Calu3 (cell line): ENCODE results near the gene OVOL3. TPM values are rescaled to one million over a fixed set of nuclear protein-coding genes. Genes with fewer than 3 reads are reported as not detected.
A peak's percentile ranks its signal among the peaks of the same experiment; 100 is the strongest.

Experiments used
- BruUV-seq: library from RNA; stranded (reverse); fragments of 400-500 nt; replicated peaks from 2 replicates; lab custom pipeline; 2021; lab: Mats Ljungman, UMichigan
- CTCF ChIA-PET: fragments of 300-600 bp; sonication (Branson Sonifier 250); formaldehyde crosslinking; loops from one replicate; lab custom pipeline; 2022; ENCODE audit warnings: antibody characterized with exemption; lab: Charles Lee
- DNase-seq: peaks from one replicate; pipeline ENCODE4 v3.0.0; 2022
- H3K27ac Mint-ChIP-seq: one replicate; pipeline ENCODE4 v1.8.0; 2022; ENCODE audit warnings: mixed read lengths; ENCODE audit not compliant: unreplicated experiment
- H3K27me3 Mint-ChIP-seq: one replicate; pipeline ENCODE4 v1.8.0; 2022; ENCODE audit warnings: mixed read lengths; ENCODE audit not compliant: unreplicated experiment
- H3K36me3 Mint-ChIP-seq: one replicate; pipeline ENCODE4 v1.8.0; 2022; ENCODE audit warnings: mild to moderate bottlenecking, moderate library complexity, mixed read lengths; ENCODE audit not compliant: insufficient read depth, unreplicated experiment
- H3K4me1 Mint-ChIP-seq: one replicate; pipeline ENCODE4 v1.8.0; 2022; ENCODE audit warnings: mild to moderate bottlenecking, low read depth, mixed read lengths; ENCODE audit not compliant: unreplicated experiment
- H3K4me3 Mint-ChIP-seq: one replicate; pipeline ENCODE4 v1.8.0; 2022; ENCODE audit warnings: mild to moderate bottlenecking, low read depth, moderate library complexity, mixed read lengths; ENCODE audit not compliant: unreplicated experiment
- H3K9me3 Mint-ChIP-seq: one replicate; pipeline ENCODE4 v1.8.0; 2022; ENCODE audit warnings: low read depth, mixed read lengths; ENCODE audit not compliant: unreplicated experiment
- intact Hi-C: fragments of 100-400 bp; cut with micrococcal nuclease; formaldehyde crosslinking; loops from one replicate; pipeline ENCODE4 v1.10.0; 2022; ENCODE audit not compliant: unreplicated experiment
- total RNA-seq: library from RNA; stranded (reverse); gene quantifications from 2 replicates; pipeline ENCODE4 v1.2.3, GENCODE V29; 2022
- TF ChIP-seq, protein P1 (sequence below): fragments of 200-600 bp; IDR thresholded peaks from one replicate; pipeline ENCODE4 v1.8.0; 2022; ENCODE audit warnings: antibody characterized with exemption; ENCODE audit not compliant: unreplicated experiment

Gene OVOL3
- total RNA-seq, 1 experiment from 2014 or later, result not detected

DNA sequence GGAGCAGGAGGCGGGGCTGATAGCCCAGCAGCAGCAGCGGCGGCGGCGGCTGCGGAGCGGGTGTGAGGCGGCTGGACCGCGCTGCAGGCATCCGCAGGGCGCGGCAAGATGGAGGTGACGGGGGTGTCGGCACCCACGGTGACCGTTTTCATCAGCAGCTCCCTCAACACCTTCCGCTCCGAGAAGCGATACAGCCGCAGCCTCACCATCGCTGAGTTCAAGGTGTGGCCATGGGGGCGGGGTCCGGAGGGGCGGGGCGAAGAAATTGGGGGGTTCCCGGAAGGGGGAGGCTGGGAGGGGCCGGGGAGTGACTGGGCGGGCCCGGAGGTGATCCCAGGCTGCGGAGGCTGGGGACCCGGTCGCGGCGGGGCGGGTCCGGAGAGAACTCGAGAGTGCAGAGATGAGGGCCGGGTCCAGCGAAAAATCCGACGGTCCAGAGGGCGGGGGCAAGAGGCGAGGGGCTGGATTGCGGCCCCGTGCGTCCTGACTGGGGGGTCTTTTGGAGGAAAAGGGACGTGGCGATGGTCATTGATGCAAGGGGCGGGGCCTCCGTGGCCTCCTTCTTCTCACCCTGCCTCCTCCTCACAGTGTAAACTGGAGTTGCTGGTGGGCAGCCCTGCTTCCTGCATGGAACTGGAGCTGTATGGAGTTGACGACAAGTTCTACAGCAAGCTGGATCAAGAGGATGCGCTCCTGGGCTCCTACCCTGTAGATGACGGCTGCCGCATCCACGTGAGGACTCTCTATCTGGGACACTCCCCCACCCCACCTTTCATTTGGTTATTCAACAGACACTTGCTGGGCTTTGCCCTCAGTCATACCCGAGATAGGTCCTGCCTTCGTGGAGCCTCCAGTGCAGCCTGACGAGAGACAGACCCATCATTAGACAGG is 4.8 kb downstream of the OVOL3 start, which contains the start of gene TBCB:
TSS of gene TBCB (plus strand) at position 16 of the 891 bp plus-strand sequence. CDS start at position 109, 93 bp downstream.
- Mint-ChIP-seq H3K4me1 (peaks cover 38% of the 10 kb centered on the region), H3K27me3 (peaks cover 12% of the 10 kb centered on the region), H3K4me3 (peak within 1 kb of the TSS; percentile 90), H3K27ac (peak within 1 kb of the TSS; percentile 99), H3K36me3 (peaks cover 70% of the 10 kb centered on the region), H3K9me3 (no peaks in the 10 kb centered on the region)
- DNase-seq, result no peak
- CTCF ChIA-PET, result interaction anchor here (0.6 to 1.1 kb wide), 5 partner anchors 12 to 62 kb away, joined by 4 to 9 read pairs (median 5); partner anchors contain the start of gene THAP8
- no TSS peak for BruUV-seq
- intact Hi-C loops, result loop anchor here (1.0 kb wide), 1 partner anchor 22 kb away; no protein-coding TSS in a partner anchor
- TF ChIP-seq, protein P1, sequence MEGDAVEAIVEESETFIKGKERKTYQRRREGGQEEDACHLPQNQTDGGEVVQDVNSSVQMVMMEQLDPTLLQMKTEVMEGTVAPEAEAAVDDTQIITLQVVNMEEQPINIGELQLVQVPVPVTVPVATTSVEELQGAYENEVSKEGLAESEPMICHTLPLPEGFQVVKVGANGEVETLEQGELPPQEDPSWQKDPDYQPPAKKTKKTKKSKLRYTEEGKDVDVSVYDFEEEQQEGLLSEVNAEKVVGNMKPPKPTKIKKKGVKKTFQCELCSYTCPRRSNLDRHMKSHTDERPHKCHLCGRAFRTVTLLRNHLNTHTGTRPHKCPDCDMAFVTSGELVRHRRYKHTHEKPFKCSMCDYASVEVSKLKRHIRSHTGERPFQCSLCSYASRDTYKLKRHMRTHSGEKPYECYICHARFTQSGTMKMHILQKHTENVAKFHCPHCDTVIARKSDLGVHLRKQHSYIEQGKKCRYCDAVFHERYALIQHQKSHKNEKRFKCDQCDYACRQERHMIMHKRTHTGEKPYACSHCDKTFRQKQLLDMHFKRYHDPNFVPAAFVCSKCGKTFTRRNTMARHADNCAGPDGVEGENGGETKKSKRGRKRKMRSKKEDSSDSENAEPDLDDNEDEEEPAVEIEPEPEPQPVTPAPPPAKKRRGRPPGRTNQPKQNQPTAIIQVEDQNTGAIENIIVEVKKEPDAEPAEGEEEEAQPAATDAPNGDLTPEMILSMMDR, result no peak

DNA sequence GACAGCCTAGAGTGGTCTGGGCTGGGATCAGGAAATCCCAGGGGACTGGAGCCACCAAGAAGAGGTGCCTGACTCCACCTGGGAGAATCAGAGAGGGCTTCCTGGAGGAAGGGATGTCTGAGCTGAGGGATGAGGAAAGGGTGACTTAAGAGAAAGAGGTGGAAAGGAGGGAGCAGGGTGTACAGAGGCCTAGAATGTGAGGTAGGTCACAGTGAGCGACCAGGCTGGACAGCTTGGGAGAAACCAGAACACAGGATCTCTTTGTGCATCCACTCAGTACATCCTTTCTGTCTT is 5.3 kb downstream of the OVOL3 start:
- peaks cover 38% of the 10 kb centered on the region for H3K4me1 Mint-ChIP-seq
- no peaks in the 10 kb centered on the region for H3K9me3 Mint-ChIP-seq
- peaks cover 12% of the 10 kb centered on the region for H3K27me3 Mint-ChIP-seq
- H3K36me3 Mint-ChIP-seq, result peaks cover 76% of the 10 kb centered on the region
- peak overlapping the region; percentile 99 for H3K27ac Mint-ChIP-seq
- CTCF ChIA-PET, result no interaction called here
- no TSS peak for BruUV-seq
- TF ChIP-seq, protein P1, result no peak
- H3K4me3 Mint-ChIP-seq, result peak overlapping the region; percentile 90
- intact Hi-C loops, result no loop called here
- no peak for DNase-seq

DNA sequence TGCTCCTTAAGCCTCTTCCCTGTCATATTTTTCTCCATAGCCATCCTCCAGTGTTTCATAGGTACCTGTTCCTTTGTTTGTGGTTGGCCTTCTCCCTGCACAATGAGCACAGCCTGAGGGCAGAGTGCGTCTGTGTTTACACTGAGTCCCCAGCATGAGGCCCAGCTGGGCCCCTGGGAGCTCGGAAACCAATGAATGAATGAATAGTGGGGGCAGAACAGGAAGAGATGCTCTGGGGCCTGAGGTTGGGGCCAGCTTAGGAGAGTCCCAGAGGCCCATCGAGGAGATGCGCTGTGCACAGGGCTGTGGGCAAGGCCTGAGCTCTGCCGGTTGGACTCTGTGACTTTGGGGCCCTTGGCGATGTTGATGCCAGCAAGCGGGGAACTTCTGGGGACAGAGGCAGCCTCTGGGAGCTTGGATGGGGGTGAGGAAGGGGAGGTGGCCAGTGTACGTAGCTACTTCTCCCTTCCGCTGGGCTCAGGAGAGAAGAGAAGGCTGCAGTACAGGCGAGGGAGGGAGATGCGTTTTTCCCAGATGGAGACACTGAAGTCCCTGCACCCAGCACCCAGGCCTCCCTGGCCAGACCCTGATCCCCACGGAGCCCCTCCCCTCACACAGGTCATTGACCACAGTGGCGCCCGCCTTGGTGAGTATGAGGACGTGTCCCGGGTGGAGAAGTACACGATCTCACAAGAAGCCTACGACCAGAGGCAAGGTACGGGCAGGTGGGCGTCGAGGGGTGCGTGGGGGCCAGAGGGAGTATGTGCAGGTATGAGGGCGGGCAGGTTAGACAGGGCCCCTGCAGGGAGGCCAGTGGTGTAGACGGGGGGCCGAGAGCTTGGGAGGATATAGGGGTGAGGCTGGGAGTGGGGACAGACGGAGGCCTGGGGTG is 9.4 kb downstream of the OVOL3 start:
- DNase-seq, result no peak
- no TSS peak for BruUV-seq
- TF ChIP-seq, protein P1, result no peak
- CTCF ChIA-PET, result interaction anchor here (0.9 kb wide), 1 partner anchor 53 kb away, joined by 3 read pairs; no protein-coding TSS in a partner anchor
- H3K27ac Mint-ChIP-seq, result peak overlapping the region; percentile 37
- intact Hi-C loops, result no loop called here
- H3K27me3 Mint-ChIP-seq, result peaks cover 5% of the 10 kb centered on the region
- no peak overlapping the region for H3K4me3 Mint-ChIP-seq
- peaks cover 89% of the 10 kb centered on the region for H3K36me3 Mint-ChIP-seq
- no peaks in the 10 kb centered on the region for H3K9me3 Mint-ChIP-seq
- peaks cover 16% of the 10 kb centered on the region for H3K4me1 Mint-ChIP-seq

DNA sequence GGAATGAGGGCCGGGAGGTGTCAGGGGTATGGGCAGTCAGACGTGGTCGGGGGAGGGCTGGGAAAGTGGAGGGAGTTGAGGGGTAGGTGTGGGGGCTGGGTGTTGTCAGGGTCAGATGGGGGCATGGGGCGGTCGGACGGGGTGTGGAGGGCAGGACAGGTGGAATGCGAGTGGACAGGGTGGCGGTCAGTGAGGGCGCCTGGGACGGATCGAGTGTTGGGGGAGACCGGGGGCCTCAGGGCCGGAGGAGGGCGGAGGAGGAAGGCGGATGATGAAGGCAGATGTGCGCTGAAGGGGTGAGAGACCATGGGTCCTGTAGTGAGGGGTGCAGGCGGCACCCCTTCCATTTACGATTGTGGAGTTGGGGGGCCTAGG is 10.0 kb downstream of the OVOL3 start:
- Mint-ChIP-seq H3K36me3 (peaks cover 89% of the 10 kb centered on the region), H3K4me1 (peaks cover 15% of the 10 kb centered on the region), H3K27ac (peak overlapping the region; percentile 37), H3K9me3 (no peaks in the 10 kb centered on the region), H3K27me3 (no peaks in the 10 kb centered on the region), H3K4me3 (no peak overlapping the region)
- CTCF ChIA-PET, result no interaction called here
- intact Hi-C loops, result no loop called here
- no peak for DNase-seq
- BruUV-seq, result no TSS peak
- TF ChIP-seq, protein P1, result no peak
